Esophagus mucosa (tissue), 1 donor: ENCODE results near the gene SORCS2. TPM values are rescaled to one million over a fixed set of nuclear protein-coding genes. Genes with fewer than 3 reads are reported as not detected.

Source experiments
- ATAC-seq: fragments of 200-7000 bp; cut with Tn5 transposase; one replicate; pipeline ENCODE4 v1.9.1; 2020
- total RNA-seq: library from RNA; stranded (reverse); gene quantifications from one replicate; pipeline ENCODE4 v1.2.4, GENCODE V29; 2023
- donor health status: DM: yes; HTN: yes; CAD: no.

Gene SORCS2
- total RNA-seq, 1 donor from 2014 or later, result 5.0 TPM

- no peak for ATAC-seq
Observed at GRCh38 chr4:7273738-7274297, 81.5 kb downstream of the SORCS2 start.

- no peak for ATAC-seq
Observed at GRCh38 chr4:7275067-7275466, 82.7 kb downstream of the SORCS2 start.

GRCh38 chr4:7275490-7276154 lies 83.3 kb downstream of the SORCS2 start:
- ATAC-seq, result no peak

GRCh38 chr4:7276515-7276914 lies 84.2 kb downstream of the SORCS2 start:
- no peak for ATAC-seq

- ATAC-seq, result no peak
Observed at GRCh38 chr4:7278071-7278765, 85.9 kb downstream of the SORCS2 start.

GRCh38 chr4:7278981-7279380 lies 86.6 kb downstream of the SORCS2 start:
- ATAC-seq, result no peak

GRCh38 chr4:7279902-7280301 lies 87.6 kb downstream of the SORCS2 start:
- ATAC-seq, result no peak

GRCh38 chr4:7280926-7281690 lies 88.8 kb downstream of the SORCS2 start:
- ATAC-seq, result no peak

GRCh38 chr4:7281691-7282665 lies 89.6 kb downstream of the SORCS2 start:
- no peak for ATAC-seq

GRCh38 chr4:7282786-7283440 lies 90.6 kb downstream of the SORCS2 start:
- no peak for ATAC-seq

GRCh38 chr4:7285244-7286094 lies 93.1 kb downstream of the SORCS2 start:
- ATAC-seq, result no peak

GRCh38 chr4:7286170-7286569 lies 93.8 kb downstream of the SORCS2 start:
- peak; percentile 60 for ATAC-seq

GRCh38 chr4:7286798-7287197 lies 94.5 kb downstream of the SORCS2 start:
- ATAC-seq, result no peak

GRCh38 chr4:7287274-7287917 lies 95.1 kb downstream of the SORCS2 start:
- no peak for ATAC-seq

- ATAC-seq, result no peak
Observed at GRCh38 chr4:7287918-7288280, 95.6 kb downstream of the SORCS2 start.

GRCh38 chr4:7288751-7289523 lies 96.6 kb downstream of the SORCS2 start:
- no peak for ATAC-seq

GRCh38 chr4:7289589-7289988 lies 97.3 kb downstream of the SORCS2 start:
- ATAC-seq, result no peak

GRCh38 chr4:7291372-7292114 lies 99.2 kb downstream of the SORCS2 start:
- ATAC-seq, result peak; percentile 19
